HG03139 (cell line): ENCODE data around the gene OPA3.

Experiments used
- ATAC-seq: cut with Tn5 transposase; IDR thresholded peaks from one replicate; pipeline ENCODE4 v1.9.1; 2021; ENCODE audit not compliant: unreplicated experiment

The OPA3 gene

GRCh38 chr19:45484273-45484945, 100.2 kb downstream of the OPA3 start:
- ATAC-seq = no peak

- ATAC-seq = no peak
Measured at GRCh38 chr19:45483033-45483432, 101.6 kb downstream of the OPA3 start.

- peak; percentile 55 for ATAC-seq
Measured at GRCh38 chr19:45478454-45479238, 106.0 kb downstream of the OPA3 start.

- no peak for ATAC-seq
Measured at GRCh38 chr19:45477713-45478453, 106.7 kb downstream of the OPA3 start.
